Activated CD8-positive, alpha-beta memory T cell treated with anti-CD3 and anti-CD28 coated beads, Interleukin-2, amount 50 U/mL, for 1 hour (primary cell): ENCODE measurements around the gene OPCML.

Source experiments
- DNase-seq: peaks from one replicate; pipeline ENCODE4 v3.0.0-alpha.2; 2020; ENCODE audit errors: extremely low read depth

The OPCML gene

GRCh38 chr11:132898021-132898420 is 634.3 kb downstream of the OPCML start:
- DNase-seq, result no peak

GRCh38 chr11:132895340-132895739 is 637.0 kb downstream of the OPCML start:
- no peak for DNase-seq

GRCh38 chr11:132894606-132895005 is 637.7 kb downstream of the OPCML start:
- no peak for DNase-seq

- DNase-seq, result no peak
These were observed 639.4 kb downstream of the OPCML start for GRCh38 chr11:132892876-132893275.

GRCh38 chr11:132888226-132888625 is 644.1 kb downstream of the OPCML start:
- DNase-seq, result no peak

- no peak for DNase-seq
These were observed 646.0 kb downstream of the OPCML start for GRCh38 chr11:132886335-132886734.

- DNase-seq, result no peak
These were observed 649.1 kb downstream of the OPCML start for GRCh38 chr11:132883241-132883640.

GRCh38 chr11:132881622-132882021 is 650.7 kb downstream of the OPCML start:
- DNase-seq, result no peak

- DNase-seq, result no peak
These were observed 654.2 kb downstream of the OPCML start for GRCh38 chr11:132878111-132878510.

- DNase-seq, result no peak
These were observed 655.6 kb downstream of the OPCML start for GRCh38 chr11:132876705-132877104.

GRCh38 chr11:132876239-132876638 is 656.1 kb downstream of the OPCML start:
- DNase-seq, result no peak

GRCh38 chr11:132874638-132875037 is 657.7 kb downstream of the OPCML start:
- no peak for DNase-seq

GRCh38 chr11:132873841-132874240 is 658.5 kb downstream of the OPCML start:
- DNase-seq, result no peak

GRCh38 chr11:132872211-132872610 is 660.1 kb downstream of the OPCML start:
- no peak for DNase-seq

- DNase-seq, result no peak
These were observed 665.3 kb downstream of the OPCML start for GRCh38 chr11:132866783-132867545.

- no peak for DNase-seq
These were observed 666.7 kb downstream of the OPCML start for GRCh38 chr11:132865623-132866022.

- DNase-seq, result no peak
These were observed 667.3 kb downstream of the OPCML start for GRCh38 chr11:132864811-132865576.

- DNase-seq, result no peak
These were observed 669.4 kb downstream of the OPCML start for GRCh38 chr11:132862933-132863332.

- DNase-seq, result no peak
These were observed 670.2 kb downstream of the OPCML start for GRCh38 chr11:132862137-132862536.

- no peak for DNase-seq
These were observed 673.0 kb downstream of the OPCML start for GRCh38 chr11:132859306-132859705.

GRCh38 chr11:132858223-132858622 is 674.1 kb downstream of the OPCML start:
- DNase-seq, result no peak

GRCh38 chr11:132856032-132856431 is 676.3 kb downstream of the OPCML start:
- no peak for DNase-seq

GRCh38 chr11:132855516-132855915 is 676.8 kb downstream of the OPCML start:
- no peak for DNase-seq
